Mammary epithelial cell (primary cell): ENCODE results near the gene HOXD3.

ENCODE experiments used
- EZH2 ChIP-seq: IDR thresholded peaks from 2 replicates; pipeline ENCODE4 v1.6.1; 2012; ENCODE audit warnings: low read length, inconsistent platforms, borderline replicate concordance
- TF ChIP-seq, protein P1 (sequence below), 2 donors: IDR thresholded peaks in 1 of 2; conservative IDR thresholded peaks in 1 of 2; 2 replicates each; pipeline ENCODE4 v1.5.1; 2011 to 2012; ENCODE audit warnings: inconsistent platforms in 2 of 2, low read length in 2 of 2, mild to moderate bottlenecking in 2 of 2, control low read depth in 1 of 2, low read depth in 1 of 2; ENCODE audit not compliant: insufficient read depth in 1 of 2; ENCODE audit errors: extremely low read depth in 1 of 2

GRCh38 chr2:176149939-176150583 is 7.0 kb upstream of the HOXD3 start:
- TF ChIP-seq, protein P1, sequence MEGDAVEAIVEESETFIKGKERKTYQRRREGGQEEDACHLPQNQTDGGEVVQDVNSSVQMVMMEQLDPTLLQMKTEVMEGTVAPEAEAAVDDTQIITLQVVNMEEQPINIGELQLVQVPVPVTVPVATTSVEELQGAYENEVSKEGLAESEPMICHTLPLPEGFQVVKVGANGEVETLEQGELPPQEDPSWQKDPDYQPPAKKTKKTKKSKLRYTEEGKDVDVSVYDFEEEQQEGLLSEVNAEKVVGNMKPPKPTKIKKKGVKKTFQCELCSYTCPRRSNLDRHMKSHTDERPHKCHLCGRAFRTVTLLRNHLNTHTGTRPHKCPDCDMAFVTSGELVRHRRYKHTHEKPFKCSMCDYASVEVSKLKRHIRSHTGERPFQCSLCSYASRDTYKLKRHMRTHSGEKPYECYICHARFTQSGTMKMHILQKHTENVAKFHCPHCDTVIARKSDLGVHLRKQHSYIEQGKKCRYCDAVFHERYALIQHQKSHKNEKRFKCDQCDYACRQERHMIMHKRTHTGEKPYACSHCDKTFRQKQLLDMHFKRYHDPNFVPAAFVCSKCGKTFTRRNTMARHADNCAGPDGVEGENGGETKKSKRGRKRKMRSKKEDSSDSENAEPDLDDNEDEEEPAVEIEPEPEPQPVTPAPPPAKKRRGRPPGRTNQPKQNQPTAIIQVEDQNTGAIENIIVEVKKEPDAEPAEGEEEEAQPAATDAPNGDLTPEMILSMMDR (conservative IDR thresholded peaks at IDR 0.05 in 1 of 2, IDR thresholded peaks at IDR 0.05 in 1 of 2; ENCODE audit: extremely low read depth in 1 of 2, insufficient read depth in 1 of 2, low read depth in 1 of 2, low read length in 2 of 2): no peak
- no peak for TF ChIP-seq EZH2
